D341Med (cell line): ENCODE measurements around the gene ZNF497.
"Not testable (repeated sequence)": the region's sequence is repeated elsewhere in the genome, so short reads cannot be mapped to it uniquely, and the experiment has no call there.

Experiments
- DNase-seq: peaks from one replicate; pipeline ENCODE4 v3.0.0; 2012; ENCODE audit warnings: low spot score

ZNF497 gene

DNA sequence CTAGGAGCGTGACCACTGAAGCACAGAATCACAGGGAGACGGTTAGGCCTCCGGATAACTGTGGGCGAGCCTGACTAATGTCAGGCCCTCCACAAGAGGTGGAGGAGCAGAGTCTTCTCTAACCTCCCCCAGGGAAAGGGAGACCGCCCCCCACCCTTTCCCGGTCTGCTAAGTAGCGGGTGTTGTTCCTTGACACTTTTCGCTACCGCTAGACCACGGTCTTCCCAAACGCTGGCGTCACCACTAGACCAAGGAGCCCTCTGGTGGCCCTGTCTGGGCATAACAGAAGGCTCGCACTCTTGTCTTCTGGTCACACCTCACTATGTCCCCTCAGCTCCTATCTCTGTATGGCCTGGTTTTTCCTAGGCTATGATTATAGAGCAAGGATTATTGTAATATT lies 51.9 kb downstream of the ZNF497 start:
- not testable (repeated sequence) for DNase-seq

DNA sequence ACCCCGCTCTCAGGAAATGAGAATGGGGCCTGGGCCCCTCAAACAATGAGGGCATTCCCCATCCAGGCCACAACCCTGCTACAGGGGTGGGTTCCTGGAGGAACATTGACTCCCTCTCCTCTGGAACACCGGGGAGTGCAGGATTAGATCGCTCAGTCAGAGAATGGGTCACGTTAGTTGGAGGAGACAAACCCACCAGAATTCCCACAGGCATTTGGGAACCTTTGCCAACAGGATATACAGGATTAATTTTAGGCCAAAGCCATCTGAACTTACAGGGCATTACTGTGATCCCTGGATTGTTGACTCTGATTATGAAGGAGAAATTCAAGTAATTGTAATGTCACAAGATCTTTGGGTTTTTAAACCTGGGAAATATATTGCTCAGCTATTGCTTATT lies 54.8 kb downstream of the ZNF497 start:
- no peak for DNase-seq

DNA sequence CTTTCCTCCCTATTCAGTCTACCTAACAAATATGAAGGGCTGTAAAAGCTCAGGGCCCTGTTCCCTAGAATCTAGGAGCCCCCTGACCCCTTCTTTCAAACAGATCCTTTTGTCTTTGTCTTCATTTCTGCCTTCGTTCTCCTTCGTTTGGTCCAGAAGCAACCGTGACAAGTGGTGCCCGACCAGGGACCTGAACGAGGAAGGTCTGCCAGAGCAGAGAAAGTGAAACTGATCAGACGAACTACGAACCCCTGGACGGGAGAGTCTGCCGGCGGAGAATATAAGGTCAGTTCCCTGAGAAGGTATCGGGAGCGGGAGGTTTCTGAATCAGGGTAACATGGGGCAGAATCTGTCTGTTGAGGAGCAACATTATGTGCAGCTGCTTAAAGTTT lies 56.6 kb downstream of the ZNF497 start:
- DNase-seq = no peak

DNA sequence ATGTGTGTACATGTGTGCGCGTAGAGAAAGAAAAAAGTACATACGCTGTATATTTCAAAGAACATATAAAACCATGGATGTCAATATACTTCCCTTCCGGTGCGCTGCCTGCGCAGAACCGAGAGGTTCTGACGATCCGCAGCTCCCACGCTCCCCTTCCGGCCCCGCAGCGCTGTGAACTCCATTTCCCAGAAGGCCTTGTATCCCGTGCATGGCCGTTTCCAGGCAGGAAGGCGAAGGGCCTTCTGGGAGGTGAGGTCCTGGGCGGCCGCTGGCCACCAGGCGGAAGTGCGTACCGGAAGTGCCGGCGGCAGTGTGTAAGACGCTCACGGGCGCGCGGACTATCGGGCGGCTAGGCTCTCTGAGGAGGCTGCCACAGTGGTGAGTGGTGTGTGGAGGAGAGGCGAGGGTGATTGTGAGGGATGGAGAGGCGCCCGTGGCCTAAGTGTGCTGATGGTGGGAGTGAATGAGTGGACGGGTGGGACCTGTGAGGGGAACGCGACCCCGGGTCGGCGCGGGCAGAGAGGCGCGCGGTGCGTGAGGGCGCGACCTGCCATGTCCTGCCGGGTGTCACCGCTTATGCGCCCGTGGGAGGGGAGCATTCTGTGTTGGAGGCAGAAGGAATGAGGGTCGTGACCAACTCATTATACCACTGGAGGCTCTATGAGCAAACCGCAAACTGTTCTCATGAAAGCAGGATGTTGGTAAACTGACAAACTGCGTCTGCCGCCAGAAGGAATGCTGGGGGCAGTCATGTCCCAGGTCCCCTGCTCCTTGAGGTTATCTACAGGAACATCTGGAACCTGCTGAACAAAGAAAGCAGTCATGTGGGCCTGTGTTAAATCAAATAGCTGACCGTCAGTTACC lies 57.3 kb downstream of the ZNF497 start, which contains the start of gene ERVK3-1:
TSS of gene ERVK3-1 (plus strand) at position 313 of the 867 bp plus-strand sequence. CDS start 6,792 bp downstream, outside the sequence.
- peak; percentile 96 for DNase-seq

GRCh38 chr19:58304748-58305064 lies 57.8 kb downstream of the ZNF497 start:
- no peak for DNase-seq
